Heart left ventricle (tissue), 16 donors: Measurements from ENCODE around the gene MRC2. TPM values are rescaled to one million over a fixed set of nuclear protein-coding genes. Genes with fewer than 3 reads are reported as not detected.

Experiments
- ATAC-seq, 4 donors: fragments of 200-7000 bp; cut with Tn5 transposase; one replicate each; pipeline ENCODE4 v1.9.1; 2020 to 2022; ENCODE audit warnings: moderate library complexity in 4 of 4, mild to moderate bottlenecking in 3 of 4, moderate number of reproducible peaks in 1 of 4
- DNase-seq, 5 donors: peaks; one replicate each; pipeline ENCODE4 v3.0.0-alpha.2; 2020
- H3K27ac ChIP-seq, 12 donors: fragments of 200-600 bp; sonication (generic) in 4 of 12; one replicate each; pipeline versions ENCODE4 v1.5.0 to v1.8.0; 2016 to 2022; ENCODE audit warnings: mild to moderate bottlenecking in 2 of 12
- H3K27me3 ChIP-seq, 9 donors: fragments of 200-600 bp; sonication (generic) in 2 of 9; one replicate each; pipeline versions ENCODE4 v1.5.1 to v1.8.0; 2016 to 2022; ENCODE audit warnings: mild to moderate bottlenecking in 3 of 9
- H3K36me3 ChIP-seq, 9 donors: fragments of 200-600 bp; sonication (generic) in 2 of 9; one replicate each; pipeline versions ENCODE4 v1.5.0 to v1.8.0; 2018 to 2022; ENCODE audit warnings: mild to moderate bottlenecking in 2 of 9
- H3K4me1 ChIP-seq, 12 donors: fragments of 200-600 bp; sonication (generic) in 4 of 12; one replicate each; pipeline versions ENCODE4 v1.5.0 to v1.8.0; 2016 to 2022; ENCODE audit warnings: mild to moderate bottlenecking in 3 of 12
- H3K4me3 ChIP-seq, 12 donors: fragments of 200-600 bp; sonication (generic) in 4 of 12; one replicate each; pipeline versions ENCODE4 v1.5.0 to v1.8.0; 2017 to 2022; ENCODE audit warnings: mild to moderate bottlenecking in 9 of 12, moderate library complexity in 4 of 12
- H3K9me3 ChIP-seq, 12 donors: fragments of 200-600 bp; sonication (generic) in 4 of 12; one replicate each; pipeline versions ENCODE4 v1.5.0 to v1.8.0; 2016 to 2022; ENCODE audit warnings: mild to moderate bottlenecking in 1 of 12
- CTCF ChIP-seq, 12 donors: fragments of 200-600 bp; sonication (generic) in 4 of 12; IDR thresholded peaks; one replicate each; pipeline versions ENCODE4 v1.5.0 to v1.8.0; 2018 to 2022; ENCODE audit warnings: antibody characterized with exemption in 12 of 12, mild to moderate bottlenecking in 5 of 12
- POLR2A ChIP-seq, 2 donors: fragments of 450-650 bp; IDR thresholded peaks; one replicate each; pipeline ENCODE4 v1.6.1; 2017; ENCODE audit warnings: antibody characterized with exemption in 2 of 2, mild to moderate bottlenecking in 2 of 2, moderate library complexity in 2 of 2
- WGBS, 4 donors: extraction: QIAGEN DNeasy Blood & Tissue Kit in 2 of 4; methylation state at CpG; one replicate each; pipeline versions ENCODE4 v1.1.5 to v1.1.7; 2013 to 2018; 5-methylcytosine and 5-hydroxymethylcytosine counted together
- intact Hi-C, 10 donors: fragments of 100-400 bp; cut with DNase I; formaldehyde crosslinking; loops; one replicate each; pipeline versions ENCODE4 v1.11.1 to v1.14.2; 2022
- polyA plus RNA-seq, 2 donors: library from polyadenylated mRNA; stranded (reverse); fragments of 200-250 nt; gene quantifications; one replicate each; pipeline ENCODE4 v1.2.3, GENCODE V29; 2013
- total RNA-seq, 9 donors: library from RNA; depleted of rRNA in 2 of 9; stranded (reverse); fragments of >200 nt in 2 of 9; fragmentation: NEBNext Ultra II Directional in 3 of 9; extraction: Animal tissue kit (Norgen Biotek cat#: 25700) in 3 of 9; gene quantifications; one replicate each; pipeline versions ENCODE4 v1.1.0 to v1.2.4, GENCODE V29; 2016 to 2023
- donor health status: ischemic (EF 13 %, LVEDD 7.1; RV severe dilation, severe dysfunction).
- donor health status: healthy with polysubstance abuse.
- donor health status: DM: no; HTN: yes; CAD: no.
- donor health status: DM: no; HTN: no; CAD: no.
- donor health status: ischemic (EF 25% LVEDD 6.9; RV normal size, moderate dysfunction).
- donor health status: ischemic (EF 25% LVEDD 5.7; RV mildly dilated, moderate dysfunction).
- donor health status: healthy.
- donor health status: DM: yes; HTN: yes; CAD: no.
- donor health status: ischemic (EF 35%, LVEDD 5.7; RV mildly dilated, moderate dysfunction).
- donor health status: nonischemic (EF 11% LVEDD 7.7; RV severe dilation, severe dysfunction).
- donor health status: DM: yes; HTN: yes; CAD: no.
- donor health status: PGD.
- donor health status: ischemic (EF 29% LVEDD 5.4; RV normal size, mild dysfunction).
- donor health status: nonischemic (EF 23%, LVEDD 6.1; RV moderate dilation, normal function).

Gene MRC2
- total and polyA plus RNA-seq, 11 donors = 13.1 to 50.8 (median 21.0) TPM

- H3K4me1 ChIP-seq = peaks cover 0 to 41% (median 20%) of the 10 kb centered on the region in 12 donors
- DNase-seq (no peak), ATAC-seq (no peak)
- TF ChIP-seq POLR2A (IDR thresholded peaks at IDR 0.05) = no peak
- TF ChIP-seq CTCF (IDR thresholded peaks at IDR 0.05) = no peak
- H3K9me3 ChIP-seq = peaks cover 0 to 8% (median 0%) of the 10 kb centered on the region in 12 donors
- H3K36me3 ChIP-seq = no peaks in the 10 kb centered on the region
- intact Hi-C loops = loop anchor here in 3 of 10 donors (10.0 kb wide), 2 partner anchors 186 to 696 kb away; no protein-coding TSS in a partner anchor
- no peak overlapping the region for H3K27ac ChIP-seq
- H3K4me3 ChIP-seq = no peak overlapping the region
- 58 to 73% (median 69%) methylated on average over 2 of the region's 2 CpGs for WGBS, 4 donors
- H3K27me3 ChIP-seq = peaks cover 0 to 6% (median 0%) of the 10 kb centered on the region in 9 donors
Measured at GRCh38 chr17:62708587-62708986, 81.1 kb downstream of the MRC2 start.

GRCh38 chr17:62712171-62712581, 84.7 kb downstream of the MRC2 start:
- TF ChIP-seq POLR2A (IDR thresholded peaks at IDR 0.05) (no peak), CTCF (IDR thresholded peaks at IDR 0.05) (no peak)
- H3K27me3 ChIP-seq = no peaks in the 10 kb centered on the region
- H3K36me3 ChIP-seq = no peaks in the 10 kb centered on the region
- H3K9me3 ChIP-seq = peaks cover 0 to 8% (median 0%) of the 10 kb centered on the region in 12 donors
- DNase-seq (peak in 1 of 5 donors; percentile 3), ATAC-seq (no peak)
- H3K4me3 ChIP-seq = no peak overlapping the region
- intact Hi-C loops = no loop called here
- no peak overlapping the region for H3K27ac ChIP-seq
- peaks cover 0 to 13% (median 0%) of the 10 kb centered on the region in 12 donors for H3K4me1 ChIP-seq
- 75 to 86% (median 79%) methylated on average over 8 of the region's 8 CpGs for WGBS, 4 donors

- Histone ChIP-seq H3K27me3 (no peaks in the 10 kb centered on the region), H3K4me3 (no peak overlapping the region), H3K9me3 (peaks cover 0 to 7% (median 0%) of the 10 kb centered on the region in 12 donors), H3K36me3 (no peaks in the 10 kb centered on the region), H3K4me1 (peaks cover 0 to 13% (median 0%) of the 10 kb centered on the region in 12 donors), H3K27ac (no peak overlapping the region)
- ATAC-seq (no peak), DNase-seq (peak in 1 of 5 donors; percentile 10)
- WGBS, 4 donors = 87 to 91% (median 89%) methylated on average over 17 of the region's 17 CpGs
- intact Hi-C loops = no loop called here
- TF ChIP-seq POLR2A (IDR thresholded peaks at IDR 0.05) (no peak), CTCF (IDR thresholded peaks at IDR 0.05) (no peak)
Measured at GRCh38 chr17:62713086-62713881, 85.8 kb downstream of the MRC2 start.

- H3K36me3 ChIP-seq = no peaks in the 10 kb centered on the region
- 89 to 96% (median 94%) methylated on average over 8 of the region's 8 CpGs for WGBS, 4 donors
- TF ChIP-seq POLR2A (IDR thresholded peaks at IDR 0.05) = no peak
- TF ChIP-seq CTCF (IDR thresholded peaks at IDR 0.05) = no peak
- H3K9me3 ChIP-seq = no peaks in the 10 kb centered on the region
- intact Hi-C loops = no loop called here
- H3K27ac ChIP-seq = no peak overlapping the region
- peaks cover 0 to 13% (median 0%) of the 10 kb centered on the region in 12 donors for H3K4me1 ChIP-seq
- H3K27me3 ChIP-seq = no peaks in the 10 kb centered on the region
- ATAC-seq (no peak), DNase-seq (peak in 1 of 5 donors; percentile 10)
- no peak overlapping the region for H3K4me3 ChIP-seq
Measured at GRCh38 chr17:62714016-62714777, 86.7 kb downstream of the MRC2 start.
